H1 (cell line): ENCODE data around the gene OR6N2. TPM values are rescaled to one million over a fixed set of nuclear protein-coding genes. Genes with fewer than 3 reads are reported as not detected.

Experiments used
- ATF2 ChIP-seq: IDR thresholded peaks from 2 replicates; pipeline ENCODE4 v1.6.1; 2012; ENCODE audit warnings: low read length, inconsistent platforms
- CBX5 ChIP-seq: fragments of 300-800, 300-1000 bp; sonication (generic); IDR thresholded peaks from 2 replicates; pipeline ENCODE4 v1.7.1; 2016; ENCODE audit warnings: antibody characterized with exemption, low read length, low read depth
- CEBPB ChIP-seq: IDR thresholded peaks from 2 replicates; pipeline ENCODE4 v1.6.1; 2012; ENCODE audit warnings: low read depth, low read length
- CHD7 ChIP-seq: fragments of 300-600 bp; sonication (generic); IDR thresholded peaks from 2 replicates; pipeline ENCODE4 v1.7.1; 2012; ENCODE audit warnings: low read length, moderate library complexity, mild to moderate bottlenecking, inconsistent platforms; ENCODE audit not compliant: insufficient replicate concordance
- CREB1 ChIP-seq: IDR thresholded peaks from 2 replicates; pipeline ENCODE4 v1.6.1; 2012; ENCODE audit warnings: inconsistent platforms
- HDAC2 ChIP-seq, 2 experiments: fragments of 300-600 bp in 1 of 2; sonication (generic) in 1 of 2; IDR thresholded peaks; 2 replicates each; pipeline ENCODE4 v1.6.1; 2011 to 2012; ENCODE audit warnings: low read depth in 2 of 2, low read length in 2 of 2, mild to moderate bottlenecking in 2 of 2, moderate library complexity in 2 of 2, borderline replicate concordance in 1 of 2, inconsistent platforms in 1 of 2
- NANOG ChIP-seq: IDR thresholded peaks from 2 replicates; pipeline ENCODE4 v1.6.1; 2011; ENCODE audit warnings: low read length, low read depth, mild to moderate bottlenecking, inconsistent platforms; ENCODE audit not compliant: insufficient read depth, poor library complexity, severe bottlenecking
- SIN3A ChIP-seq, 2 experiments: IDR thresholded peaks in 1 of 2; conservative IDR thresholded peaks in 1 of 2; 2 replicates each; pipeline ENCODE4 v1.6.1; 2011 to 2012; ENCODE audit warnings: low read length in 2 of 2, improper control_type of control experiment in 1 of 2, low read depth in 1 of 2, mild to moderate bottlenecking in 1 of 2
- TCF12 ChIP-seq: IDR thresholded peaks from 2 replicates; pipeline ENCODE4 v1.6.1; 2011; ENCODE audit warnings: low read depth, mild to moderate bottlenecking, low read length
- ZNF274 ChIP-seq: IDR thresholded peaks from 2 replicates; pipeline ENCODE4 v1.7.0; 2012; ENCODE audit warnings: low read length, borderline replicate concordance; ENCODE audit errors: extremely low read depth
- polyA plus RNA-seq, 7 experiments: library from polyadenylated mRNA; depleted of rRNA in 3 of 7; stranded (reverse) in 5 of 7; unstranded in 2 of 7; fragments of >200 nt in 5 of 7; fragments of 200-250 nt in 2 of 7; gene quantifications; 1 replicate in 5 of 7; 2 replicates in 1 of 7; 4 replicates in 1 of 7; pipeline versions ENCODE4 v1.2.1 to v1.2.3, GENCODE V29; 2011 to 2013; ENCODE audit warnings: missing spikeins in 2 of 7, mixed read lengths in 2 of 7
- total RNA-seq: library from RNA; stranded (reverse); fragmentation: NEBNext Ultra II Directional; extraction: Animal tissue kit (Norgen Biotek cat#: 25700); gene quantifications from 2 replicates; pipeline ENCODE4 v1.2.1, GENCODE V29; 2021

Gene OR6N2
- total and polyA plus RNA-seq, 2 of the 8 experiments (the other 6 are each of a cell fraction or from before 2014, with no cell fraction given) = not detected

GRCh38 chr1:158724442-158724841 lies 56.6 kb downstream of the OR6N2 start (continued):
- no peak for TF ChIP-seq CHD7
- no peak for TF ChIP-seq ATF2
- no peak for TF ChIP-seq NANOG
- TF ChIP-seq CBX5 = no peak
- no peak for TF ChIP-seq CREB1
- no peak for TF ChIP-seq TCF12
- TF ChIP-seq SIN3A (conservative IDR thresholded peaks at IDR 0.05 in 1 of 2, IDR thresholded peaks at IDR 0.05 in 1 of 2; ENCODE audit: low read depth in 1 of 2, low read length in 2 of 2) = no peak
- TF ChIP-seq ZNF274 = no peak
- no peak for TF ChIP-seq CEBPB
- no peak for TF ChIP-seq HDAC2 (IDR thresholded peaks at IDR 0.05; ENCODE audit: borderline replicate concordance in 1 of 2, low read depth in 2 of 2, low read length in 2 of 2)
